ENCODE measurements around the gene SSRP1. TPM values are rescaled to one million over a fixed set of nuclear protein-coding genes. Genes with fewer than 3 reads are reported as not detected.

Gene SSRP1
- polyA plus RNA-seq, 3 donors: 9.8 to 34.7 (median 14.7) TPM

DNA sequence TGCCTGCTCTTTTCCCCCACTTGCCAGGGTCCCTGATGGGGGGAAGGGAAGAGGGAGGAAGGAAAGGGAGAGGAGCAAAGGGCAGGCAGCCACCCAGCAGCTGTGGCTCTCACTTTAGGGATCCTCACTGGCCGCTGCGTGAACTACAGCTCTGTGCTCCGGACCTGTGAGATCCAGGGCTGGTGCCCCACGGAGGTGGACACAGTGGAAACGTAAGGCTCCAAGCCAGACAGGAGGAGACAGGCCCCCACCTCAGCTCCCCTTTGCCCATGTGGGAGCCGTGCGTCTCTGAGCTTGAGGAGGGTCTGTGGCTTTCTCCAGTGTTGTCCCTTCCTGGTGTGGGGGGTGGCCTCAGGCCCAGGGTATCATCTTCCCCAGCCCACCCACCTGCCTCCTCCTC lies 12.4 kb upstream of the SSRP1 start:
- H3K27ac ChIP-seq (ENCODE audit: low read depth in 1 of 2, low read length in 2 of 2): no peak overlapping the region
- H3K36me3 ChIP-seq (replicated peaks in 1 of 2; ENCODE audit: control insufficient read depth in 1 of 2, insufficient read depth in 2 of 2, low read length in 2 of 2): no peaks in the 10 kb centered on the region
- Mint-ChIP-seq H3K27ac (no peak overlapping the region), H3K36me3 (no peaks in the 10 kb centered on the region), H3K4me1 (peaks cover 8% of the 10 kb centered on the region), H3K9me3 (peaks cover 0 to 9% (median 5%) of the 10 kb centered on the region in 7 donors), H3K4me3 (no peak overlapping the region), H3K27me3 (ENCODE audit: low read depth in 3 of 3) (peaks cover 0 to 8% (median 3%) of the 10 kb centered on the region in 3 donors)
- no peak for DNase-seq
- H2AFZ ChIP-seq (ENCODE audit: insufficient read depth, low read depth, low read length, poor library complexity, severe bottlenecking): no peak overlapping the region
- H3K4me1 ChIP-seq (ENCODE audit: control insufficient read depth in 1 of 2, insufficient read depth in 2 of 2, low read length in 2 of 2): no peaks in the 10 kb centered on the region
- H3K9me3 ChIP-seq (replicated peaks in 1 of 2; ENCODE audit: control insufficient read depth in 1 of 2, insufficient read depth in 1 of 2, low read length in 2 of 2): no peaks in the 10 kb centered on the region
- no peaks in the 10 kb centered on the region for H4K20me1 ChIP-seq (ENCODE audit: insufficient read depth, low read length)
- no peak overlapping the region for H3K9ac ChIP-seq (ENCODE audit: insufficient read depth, low read length, poor library complexity, severe bottlenecking)
- 96% methylated on average over 5 of the region's 7 CpGs for WGBS (ENCODE audit: insufficient coverage)
- TF ChIP-seq, protein P1, sequence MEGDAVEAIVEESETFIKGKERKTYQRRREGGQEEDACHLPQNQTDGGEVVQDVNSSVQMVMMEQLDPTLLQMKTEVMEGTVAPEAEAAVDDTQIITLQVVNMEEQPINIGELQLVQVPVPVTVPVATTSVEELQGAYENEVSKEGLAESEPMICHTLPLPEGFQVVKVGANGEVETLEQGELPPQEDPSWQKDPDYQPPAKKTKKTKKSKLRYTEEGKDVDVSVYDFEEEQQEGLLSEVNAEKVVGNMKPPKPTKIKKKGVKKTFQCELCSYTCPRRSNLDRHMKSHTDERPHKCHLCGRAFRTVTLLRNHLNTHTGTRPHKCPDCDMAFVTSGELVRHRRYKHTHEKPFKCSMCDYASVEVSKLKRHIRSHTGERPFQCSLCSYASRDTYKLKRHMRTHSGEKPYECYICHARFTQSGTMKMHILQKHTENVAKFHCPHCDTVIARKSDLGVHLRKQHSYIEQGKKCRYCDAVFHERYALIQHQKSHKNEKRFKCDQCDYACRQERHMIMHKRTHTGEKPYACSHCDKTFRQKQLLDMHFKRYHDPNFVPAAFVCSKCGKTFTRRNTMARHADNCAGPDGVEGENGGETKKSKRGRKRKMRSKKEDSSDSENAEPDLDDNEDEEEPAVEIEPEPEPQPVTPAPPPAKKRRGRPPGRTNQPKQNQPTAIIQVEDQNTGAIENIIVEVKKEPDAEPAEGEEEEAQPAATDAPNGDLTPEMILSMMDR (IDR thresholded peaks at IDR 0.05): no peak
- no peaks in the 10 kb centered on the region for H3K27me3 ChIP-seq (ENCODE audit: control insufficient read depth in 2 of 2, insufficient read depth in 2 of 2, low read length in 2 of 2)
- intact Hi-C loops (cut with micrococcal nuclease): loop anchor here (5.0 kb wide), 3 partner anchors 134 to 294 kb away; no protein-coding TSS in a partner anchor
- no peak overlapping the region for H3K4me2 ChIP-seq (replicated peaks; ENCODE audit: extremely low read depth, low read length, poor library complexity, severe bottlenecking)
- no peaks in the 10 kb centered on the region for H3K79me2 ChIP-seq (ENCODE audit: insufficient read depth, low read length)
- no peak overlapping the region for H3K4me3 ChIP-seq (replicated peaks in 1 of 3; ENCODE audit: low read depth in 2 of 3, low read length in 3 of 3)

GRCh38 chr11:57347336-57347735 lies 11.6 kb upstream of the SSRP1 start:
- no peaks in the 10 kb centered on the region for H3K4me1 ChIP-seq (ENCODE audit: control insufficient read depth in 1 of 2, insufficient read depth in 2 of 2, low read length in 2 of 2)
- H3K79me2 ChIP-seq (ENCODE audit: insufficient read depth, low read length): no peaks in the 10 kb centered on the region
- TF ChIP-seq, protein P1 (IDR thresholded peaks at IDR 0.05): no peak
- H3K36me3 ChIP-seq (replicated peaks in 1 of 2; ENCODE audit: control insufficient read depth in 1 of 2, insufficient read depth in 2 of 2, low read length in 2 of 2): no peaks in the 10 kb centered on the region
- no peak for DNase-seq
- H3K9ac ChIP-seq (ENCODE audit: insufficient read depth, low read length, poor library complexity, severe bottlenecking): no peak overlapping the region
- H2AFZ ChIP-seq (ENCODE audit: insufficient read depth, low read depth, low read length, poor library complexity, severe bottlenecking): no peak overlapping the region
- Mint-ChIP-seq H3K27ac (no peak overlapping the region), H3K4me3 (no peak overlapping the region), H3K36me3 (no peaks in the 10 kb centered on the region), H3K9me3 (peaks cover 0 to 9% (median 4%) of the 10 kb centered on the region in 7 donors), H3K27me3 (ENCODE audit: low read depth in 3 of 3) (peaks cover 0 to 5% (median 3%) of the 10 kb centered on the region in 3 donors), H3K4me1 (peaks cover 8% of the 10 kb centered on the region)
- no peak overlapping the region for H3K4me3 ChIP-seq (replicated peaks in 1 of 3; ENCODE audit: low read depth in 2 of 3, low read length in 3 of 3)
- no peaks in the 10 kb centered on the region for H4K20me1 ChIP-seq (ENCODE audit: insufficient read depth, low read length)
- no peaks in the 10 kb centered on the region for H3K9me3 ChIP-seq (replicated peaks in 1 of 2; ENCODE audit: control insufficient read depth in 1 of 2, insufficient read depth in 1 of 2, low read length in 2 of 2)
- 92% methylated on average over 4 of the region's 9 CpGs for WGBS (ENCODE audit: insufficient coverage)
- H3K27ac ChIP-seq (ENCODE audit: low read depth in 1 of 2, low read length in 2 of 2): no peak overlapping the region
- intact Hi-C loops (cut with micrococcal nuclease): loop anchor here (5.0 kb wide), 3 partner anchors 135 to 295 kb away; no protein-coding TSS in a partner anchor
- no peak overlapping the region for H3K4me2 ChIP-seq (replicated peaks; ENCODE audit: extremely low read depth, low read length, poor library complexity, severe bottlenecking)
- no peaks in the 10 kb centered on the region for H3K27me3 ChIP-seq (ENCODE audit: control insufficient read depth in 2 of 2, insufficient read depth in 2 of 2, low read length in 2 of 2)

All from CD14-positive monocyte (primary cell).